8988T (cell line): Measurements from ENCODE around the gene RIMKLB.
A peak's percentile ranks its signal among the peaks of the same experiment; 100 is the strongest.
"Not testable (repeated sequence)": the region's sequence is repeated elsewhere in the genome, so short reads cannot be mapped to it uniquely, and the experiment has no call there.

Experiments
- DNase-seq: peaks from one replicate; pipeline ENCODE4 v3.0.0; 2011

The RIMKLB gene

GRCh38 chr12:8696442-8697090 lies 1.2 kb upstream of the RIMKLB start:
- no peak for DNase-seq

GRCh38 chr12:8697120-8697475 lies 693 bp upstream of the RIMKLB start:
- DNase-seq = no peak

- DNase-seq = peak; percentile 45
Measured at GRCh38 chr12:8698132-8698851, 501 bp downstream of the RIMKLB start.

GRCh38 chr12:8698879-8699278 lies 1.1 kb downstream of the RIMKLB start:
- DNase-seq = no peak

GRCh38 chr12:8699714-8700113 lies 1.9 kb downstream of the RIMKLB start:
- no peak for DNase-seq

- DNase-seq = no peak
Measured at GRCh38 chr12:8701046-8701660, 3.4 kb downstream of the RIMKLB start.

- no peak for DNase-seq
Measured at GRCh38 chr12:8702159-8702558, 4.4 kb downstream of the RIMKLB start.

- DNase-seq = no peak
Measured at GRCh38 chr12:8709124-8709830, 11.5 kb downstream of the RIMKLB start.

- no peak for DNase-seq
Measured at GRCh38 chr12:8712572-8712971, 14.8 kb downstream of the RIMKLB start.

GRCh38 chr12:8722286-8722800 lies 24.6 kb downstream of the RIMKLB start:
- DNase-seq = no peak

GRCh38 chr12:8734873-8735381 lies 37.1 kb downstream of the RIMKLB start:
- no peak for DNase-seq

- no peak for DNase-seq
Measured at GRCh38 chr12:8742501-8742900, 44.7 kb downstream of the RIMKLB start.

GRCh38 chr12:8743121-8743520 lies 45.3 kb downstream of the RIMKLB start:
- not testable (repeated sequence) for DNase-seq

- not testable (repeated sequence) for DNase-seq
Measured at GRCh38 chr12:8745631-8746030, 47.8 kb downstream of the RIMKLB start.

- no peak for DNase-seq
Measured at GRCh38 chr12:8746046-8746445, 48.3 kb downstream of the RIMKLB start.

GRCh38 chr12:8760076-8760475 lies 62.3 kb downstream of the RIMKLB start:
- DNase-seq = not testable (repeated sequence)

- not testable (repeated sequence) for DNase-seq
Measured at GRCh38 chr12:8762701-8763100, 64.9 kb downstream of the RIMKLB start.

GRCh38 chr12:8766121-8766520 lies 68.3 kb downstream of the RIMKLB start:
- not testable (repeated sequence) for DNase-seq

GRCh38 chr12:8770499-8770898 lies 72.7 kb downstream of the RIMKLB start:
- no peak for DNase-seq

GRCh38 chr12:8771072-8771471 lies 73.3 kb downstream of the RIMKLB start:
- no peak for DNase-seq

- DNase-seq = no peak
Measured at GRCh38 chr12:8773461-8773860, 75.7 kb downstream of the RIMKLB start.

- DNase-seq = no peak
Measured at GRCh38 chr12:8779281-8779680, 81.5 kb downstream of the RIMKLB start.

- DNase-seq = no peak
Measured at GRCh38 chr12:8779862-8780261, 82.1 kb downstream of the RIMKLB start.
